MCF 10A (cell line): Measurements from ENCODE around the gene NAGPA. TPM values are rescaled to one million over a fixed set of nuclear protein-coding genes. Genes with fewer than 3 reads are reported as not detected.

Experiments
- BruUV-seq: library from RNA; stranded (reverse); fragments of 400-500 nt; replicated peaks from 2 replicates; lab custom pipeline; 2021; lab: Mats Ljungman, UMichigan
- CTCF ChIA-PET: fragments of 300-600 bp; sonication (Branson Sonifier 250); formaldehyde crosslinking; extraction: SDS; loops from one replicate; lab custom pipeline; 2021; ENCODE audit warnings: antibody characterized with exemption, inconsistent platforms; lab: Yijun Ruan, JAX
- POLR2A ChIA-PET: fragments of 300-600, 350-650 bp; sonication (Branson Sonifier 250); formaldehyde crosslinking; extraction: SDS; loops from one replicate; lab custom pipeline; 2020; ENCODE audit warnings: antibody characterized with exemption, inconsistent platforms; lab: Yijun Ruan, JAX
- DNase-seq: peaks from one replicate; pipeline ENCODE4 v3.0.0-alpha.2; 2018; ENCODE audit not compliant: unreplicated experiment
- H3K27ac Mint-ChIP-seq: one replicate; pipeline ENCODE4 v1.8.0; 2022; ENCODE audit warnings: mild to moderate bottlenecking, low read depth, mixed read lengths; ENCODE audit not compliant: unreplicated experiment
- H3K27me3 Mint-ChIP-seq: one replicate; pipeline ENCODE4 v1.8.0; 2022; ENCODE audit warnings: mixed read lengths; ENCODE audit not compliant: insufficient read depth, unreplicated experiment
- H3K36me3 Mint-ChIP-seq: one replicate; pipeline ENCODE4 v1.8.0; 2022; ENCODE audit warnings: mild to moderate bottlenecking, moderate library complexity, mixed read lengths; ENCODE audit not compliant: insufficient read depth, unreplicated experiment
- H3K4me1 Mint-ChIP-seq: one replicate; pipeline ENCODE4 v1.8.0; 2022; ENCODE audit warnings: mixed read lengths; ENCODE audit not compliant: insufficient read depth, unreplicated experiment
- H3K4me3 Mint-ChIP-seq: one replicate; pipeline ENCODE4 v1.8.0; 2022; ENCODE audit warnings: mild to moderate bottlenecking, moderate library complexity, mixed read lengths; ENCODE audit not compliant: unreplicated experiment
- H3K9me3 Mint-ChIP-seq: one replicate; pipeline ENCODE4 v1.8.0; 2022; ENCODE audit warnings: mixed read lengths; ENCODE audit not compliant: unreplicated experiment
- intact Hi-C: fragments of 100-400 bp; cut with micrococcal nuclease; formaldehyde crosslinking; loops from 2 replicates; pipeline ENCODE4 v1.14.1; 2022
- total RNA-seq: library from RNA; stranded (reverse); gene quantifications from 2 replicates; pipeline ENCODE4 v1.2.3, GENCODE V29; 2022
- TF ChIP-seq, protein P1 (sequence below): fragments of 200-600 bp; IDR thresholded peaks from one replicate; pipeline ENCODE4 v1.8.0; 2022; ENCODE audit warnings: antibody characterized with exemption, mild to moderate bottlenecking; ENCODE audit not compliant: unreplicated experiment

Gene NAGPA
- total RNA-seq, 1 experiment from 2014 or later, result 4.9 TPM

DNA sequence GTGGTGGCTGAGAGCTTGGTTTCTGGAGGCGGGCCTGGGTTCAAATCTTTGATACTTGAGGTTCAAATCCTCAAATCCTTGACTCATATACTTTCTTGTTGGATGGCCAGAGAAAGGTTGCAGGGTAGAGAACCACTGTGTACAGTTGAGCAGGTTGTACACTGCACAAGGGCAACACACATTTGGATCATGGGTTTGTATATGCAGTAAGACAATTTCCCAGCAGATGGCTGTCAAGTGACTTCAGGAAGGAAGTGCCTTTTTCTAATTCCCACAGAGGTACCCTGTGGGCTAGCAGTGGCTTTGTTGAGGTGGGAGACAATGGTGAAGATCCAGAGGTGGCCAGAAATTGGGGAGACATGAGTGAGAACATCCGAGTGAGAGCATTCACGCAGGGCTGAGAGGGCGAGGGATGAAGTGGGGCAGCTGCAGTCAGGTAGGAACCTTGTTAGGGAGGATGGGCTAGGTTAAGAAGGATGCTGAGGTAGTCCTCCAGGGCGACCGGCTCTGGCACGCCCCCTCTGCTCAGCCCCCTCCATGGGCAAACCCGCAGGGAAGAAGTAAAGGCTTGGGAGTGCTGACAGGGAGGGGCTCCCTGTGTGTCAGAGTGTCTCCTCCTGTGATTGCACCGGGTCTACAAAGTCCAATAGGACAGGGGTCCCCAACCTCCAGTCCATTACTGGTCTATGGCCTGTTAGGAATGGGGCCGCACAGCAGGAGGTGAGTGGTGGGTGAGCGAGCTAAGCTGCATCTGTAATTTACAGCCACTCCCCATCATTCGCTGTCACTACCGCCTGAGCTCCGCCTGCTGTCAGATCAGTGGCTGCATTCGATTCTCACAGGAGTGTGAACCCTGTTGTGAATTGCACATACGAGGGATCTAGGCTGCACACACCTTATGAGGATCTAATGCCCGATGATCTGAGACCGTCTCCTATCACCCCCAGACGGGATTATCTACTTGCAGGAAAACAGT is 29.3 kb upstream of the NAGPA start:
- Mint-ChIP-seq H3K36me3 (no peaks in the 10 kb centered on the region), H3K27ac (no peak overlapping the region), H3K4me1 (no peaks in the 10 kb centered on the region), H3K4me3 (no peak overlapping the region), H3K27me3 (peaks cover 39% of the 10 kb centered on the region), H3K9me3 (no peaks in the 10 kb centered on the region)
- ChIA-PET CTCF (interaction anchor here (0.6 to 1.9 kb wide), 3 partner anchors 7 to 120 kb away, joined by 3 to 4 read pairs (median 4); no protein-coding TSS in a partner anchor), POLR2A (no interaction called here)
- no TSS peak for BruUV-seq
- intact Hi-C loops, result no loop called here
- no peak for DNase-seq
- TF ChIP-seq, protein P1, sequence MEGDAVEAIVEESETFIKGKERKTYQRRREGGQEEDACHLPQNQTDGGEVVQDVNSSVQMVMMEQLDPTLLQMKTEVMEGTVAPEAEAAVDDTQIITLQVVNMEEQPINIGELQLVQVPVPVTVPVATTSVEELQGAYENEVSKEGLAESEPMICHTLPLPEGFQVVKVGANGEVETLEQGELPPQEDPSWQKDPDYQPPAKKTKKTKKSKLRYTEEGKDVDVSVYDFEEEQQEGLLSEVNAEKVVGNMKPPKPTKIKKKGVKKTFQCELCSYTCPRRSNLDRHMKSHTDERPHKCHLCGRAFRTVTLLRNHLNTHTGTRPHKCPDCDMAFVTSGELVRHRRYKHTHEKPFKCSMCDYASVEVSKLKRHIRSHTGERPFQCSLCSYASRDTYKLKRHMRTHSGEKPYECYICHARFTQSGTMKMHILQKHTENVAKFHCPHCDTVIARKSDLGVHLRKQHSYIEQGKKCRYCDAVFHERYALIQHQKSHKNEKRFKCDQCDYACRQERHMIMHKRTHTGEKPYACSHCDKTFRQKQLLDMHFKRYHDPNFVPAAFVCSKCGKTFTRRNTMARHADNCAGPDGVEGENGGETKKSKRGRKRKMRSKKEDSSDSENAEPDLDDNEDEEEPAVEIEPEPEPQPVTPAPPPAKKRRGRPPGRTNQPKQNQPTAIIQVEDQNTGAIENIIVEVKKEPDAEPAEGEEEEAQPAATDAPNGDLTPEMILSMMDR, result no peak

DNA sequence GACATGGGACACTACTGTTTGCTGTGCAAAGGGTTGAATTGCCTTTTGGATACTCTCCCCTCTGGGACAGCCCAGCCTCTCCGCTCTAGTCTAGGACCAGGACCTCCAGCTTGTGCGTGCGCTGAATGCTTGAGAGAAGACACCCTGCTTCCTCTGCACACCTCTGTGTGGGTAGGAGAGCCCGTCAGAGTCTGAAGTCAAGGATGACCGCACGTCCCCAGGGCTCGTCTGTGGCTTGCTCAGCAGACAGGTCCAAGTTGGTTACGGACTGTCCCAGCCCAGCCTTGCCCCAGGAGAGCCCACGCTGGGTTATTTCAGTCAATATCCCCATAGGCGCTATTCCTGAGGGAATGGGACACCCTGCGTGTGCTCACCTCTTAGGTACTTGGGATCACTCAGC is 28.3 kb upstream of the NAGPA start:
- H3K9me3 Mint-ChIP-seq, result no peaks in the 10 kb centered on the region
- H3K36me3 Mint-ChIP-seq, result no peaks in the 10 kb centered on the region
- H3K27me3 Mint-ChIP-seq, result peaks cover 39% of the 10 kb centered on the region
- no peak overlapping the region for H3K27ac Mint-ChIP-seq
- no TSS peak for BruUV-seq
- ChIA-PET POLR2A (no interaction called here), CTCF (interaction anchor here (0.6 to 1.9 kb wide), 4 partner anchors 8 to 551 kb away, joined by 3 to 5 read pairs (median 4); no protein-coding TSS in a partner anchor)
- intact Hi-C loops, result no loop called here
- TF ChIP-seq, protein P1, result no peak
- DNase-seq, result no peak
- no peaks in the 10 kb centered on the region for H3K4me1 Mint-ChIP-seq
- no peak overlapping the region for H3K4me3 Mint-ChIP-seq

DNA sequence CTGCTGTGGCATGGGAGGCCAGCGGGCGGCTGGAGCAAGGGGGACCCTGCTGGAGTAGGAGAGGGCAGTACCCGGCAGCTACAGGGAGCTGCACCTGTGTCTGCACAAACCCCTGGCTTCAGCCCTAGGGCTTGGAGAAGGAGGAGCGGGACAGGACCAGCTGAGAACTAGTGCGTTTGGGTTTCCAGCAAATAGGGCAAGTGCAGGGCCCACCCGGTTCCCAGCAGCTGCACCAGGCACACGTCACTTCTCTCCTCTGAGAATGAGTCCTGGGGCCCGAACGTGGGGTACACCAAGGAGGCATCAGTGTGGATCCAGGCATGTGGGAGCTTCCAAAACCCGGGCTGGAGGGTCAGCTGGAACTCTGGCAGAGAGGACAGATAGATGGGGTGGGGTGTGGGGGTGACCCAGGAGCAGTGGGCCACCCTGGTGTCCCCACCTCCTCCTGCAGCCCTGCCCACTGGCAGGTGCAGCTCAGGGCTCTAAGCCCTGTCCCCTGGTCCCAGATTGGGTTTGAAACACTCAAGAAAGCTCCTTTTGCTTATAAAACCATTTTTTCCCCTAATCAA is 26.4 kb upstream of the NAGPA start:
- Mint-ChIP-seq H3K9me3 (no peaks in the 10 kb centered on the region), H3K4me1 (no peaks in the 10 kb centered on the region), H3K27ac (no peak overlapping the region), H3K27me3 (peaks cover 31% of the 10 kb centered on the region), H3K4me3 (no peak overlapping the region), H3K36me3 (no peaks in the 10 kb centered on the region)
- TF ChIP-seq, protein P1, result no peak
- ChIA-PET CTCF (no interaction called here), POLR2A (interaction anchor here (0.9 kb wide), 1 partner anchor 15 kb away, joined by 3 read pairs; no protein-coding TSS in a partner anchor)
- DNase-seq, result no peak
- no TSS peak for BruUV-seq
- intact Hi-C loops, result no loop called here
